GM21786 (cell line): ENCODE results near the gene OR1E2.
"Not testable (repeated sequence)": the region's sequence is repeated elsewhere in the genome, so short reads cannot be mapped to it uniquely, and the experiment has no call there.

Experiments
- ATAC-seq: cut with Tn5 transposase; IDR thresholded peaks from one replicate; pipeline ENCODE4 v1.9.1; 2021; ENCODE audit not compliant: unreplicated experiment

Gene OR1E2

DNA sequence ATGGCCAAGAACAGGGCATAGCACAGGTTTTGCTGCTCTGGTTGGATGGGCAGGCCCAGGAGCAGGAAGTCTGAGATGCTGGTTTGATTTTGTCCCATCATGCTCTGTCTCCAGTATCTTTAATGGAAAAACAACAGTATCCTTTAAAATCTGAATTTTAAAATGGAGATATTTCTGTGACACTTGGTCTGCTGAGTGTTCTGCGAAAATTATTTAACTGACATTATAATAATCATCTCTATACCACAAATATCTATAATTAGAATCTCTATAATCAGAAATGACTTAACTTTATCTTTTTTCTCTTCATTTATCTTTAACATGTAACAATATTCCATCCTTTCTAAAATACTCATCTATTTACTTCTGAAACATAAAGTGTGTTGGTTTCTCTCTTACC, 35.3 kb downstream of the OR1E2 start, which contains the start of gene OR1E1:
OR1E1 (minus strand) TSS at position 101 of the 400 bp plus-strand sequence; CDS start at position 101, 0 bp downstream.
- ATAC-seq: no peak

DNA sequence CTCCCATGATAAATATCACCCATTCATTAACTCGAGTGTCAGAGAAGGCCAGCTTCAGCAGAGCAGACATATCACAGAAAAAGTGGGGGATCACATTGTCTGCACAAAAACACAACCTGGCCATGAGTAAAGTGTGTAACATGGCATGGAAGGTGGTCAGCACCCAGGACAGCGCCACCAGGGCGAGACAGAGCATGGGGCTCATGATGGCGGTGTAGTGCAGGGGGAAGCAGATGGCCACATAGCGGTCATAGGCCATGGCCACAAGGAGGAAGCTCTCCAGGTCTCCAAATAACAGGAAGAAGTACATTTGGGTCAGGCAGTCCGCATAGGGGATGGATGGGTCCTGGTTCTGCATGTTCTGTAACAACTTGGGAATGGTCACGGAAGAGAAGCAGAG, 35.8 kb downstream of the OR1E2 start:
- not testable (repeated sequence) for ATAC-seq

DNA sequence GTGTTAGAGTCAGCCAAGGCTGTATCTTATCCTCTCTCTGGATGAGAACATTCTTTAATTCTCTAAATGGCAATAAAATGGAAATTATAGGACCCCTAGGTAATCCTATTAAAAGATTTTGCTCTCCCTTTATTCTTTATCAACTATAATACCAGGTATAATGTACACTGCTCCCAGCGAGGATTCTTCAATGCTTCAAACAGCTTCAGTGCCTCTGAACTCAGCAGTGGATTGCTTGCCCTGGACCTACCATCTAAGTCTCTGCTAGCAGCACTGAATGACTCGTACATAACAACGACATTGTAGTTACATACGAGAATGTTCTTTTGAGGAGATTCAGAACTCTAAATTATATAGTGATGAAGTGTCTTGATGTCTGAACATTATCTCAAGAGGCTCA, 43.9 kb downstream of the OR1E2 start:
- no peak for ATAC-seq

DNA sequence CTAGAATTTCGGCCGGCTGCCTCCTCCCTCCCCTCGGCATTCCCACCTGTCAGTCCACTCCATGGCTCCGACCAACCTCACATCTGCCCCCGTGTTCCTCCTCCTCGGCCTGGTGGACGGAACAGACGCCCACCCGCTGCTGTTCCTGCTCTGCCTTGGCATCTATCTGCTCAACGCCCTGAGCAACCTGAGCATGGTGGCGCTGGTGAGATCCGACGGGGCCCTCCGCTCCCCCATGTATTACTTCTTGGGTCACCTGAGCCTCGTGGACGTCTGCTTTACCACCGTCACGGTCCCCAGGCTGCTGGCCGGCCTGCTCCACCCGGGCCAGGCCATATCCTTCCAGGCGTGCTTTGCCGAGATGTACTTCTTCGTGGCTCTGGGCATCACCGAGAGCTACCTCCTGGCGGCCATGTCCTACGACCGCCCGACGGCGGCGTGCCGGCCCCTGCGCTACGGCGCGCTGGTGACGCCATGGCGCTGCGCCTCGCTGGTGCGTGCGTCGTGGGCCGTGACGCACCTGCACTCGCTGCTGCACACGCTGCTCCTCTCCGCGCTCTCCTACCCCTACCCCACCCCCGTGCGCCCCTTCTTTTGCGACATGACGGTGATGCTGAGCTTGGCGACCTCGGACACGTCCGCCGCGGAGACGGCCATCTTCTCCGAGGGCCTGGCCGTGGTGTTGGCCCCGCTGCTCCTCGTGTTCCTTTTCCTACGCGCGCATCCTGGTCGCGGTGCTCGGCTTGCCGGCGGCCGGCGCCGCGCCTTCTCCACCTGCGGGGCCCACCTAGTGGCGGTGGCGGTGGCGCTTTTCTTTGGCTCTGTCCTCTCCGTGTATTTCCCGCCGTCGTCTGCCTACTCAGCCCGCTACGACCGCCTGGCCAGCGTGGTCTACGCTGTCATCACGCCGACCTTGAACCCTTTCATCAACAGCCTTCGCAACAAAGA, 47.5 kb downstream of the OR1E2 start, which contains the start of gene OR3A2:
OR3A2 (minus strand) TSS at position 440 of the 948 bp plus-strand sequence.
- no peak for ATAC-seq
